Measurements from ENCODE around the gene GAGE12H. TPM values are rescaled to one million over a fixed set of nuclear protein-coding genes. Genes with fewer than 3 reads are reported as not detected.

GAGE12H gene
- total RNA-seq, 4 donors from 2014 or later: not detected

GRCh38 chrX:49610718-49611310 is 31.1 kb downstream of the GAGE12H start:
- TF ChIP-seq EP300 (IDR thresholded peaks at IDR 0.05) (no peak), CTCF (IDR thresholded peaks at IDR 0.05) (no peak), POLR2AphosphoS5 (IDR thresholded peaks at IDR 0.05) (no peak), POLR2A (IDR thresholded peaks at IDR 0.05; ENCODE audit: low read depth) (no peak)
- H3K9me3 ChIP-seq: no peaks in the 10 kb centered on the region
- no peaks in the 10 kb centered on the region for H3K4me1 ChIP-seq
- intact Hi-C loops (cut with DNase I): no loop called here
- H3K36me3 ChIP-seq: no peaks in the 10 kb centered on the region
- DNase-seq (ENCODE audit: extremely low spot score): no peak
- 62% methylated on average over 7 of the region's 7 CpGs for WGBS
- no peak overlapping the region for H3K27ac ChIP-seq (replicated peaks in 1 of 4)
- no peaks in the 10 kb centered on the region for H3K27me3 ChIP-seq
- no peak overlapping the region for H3K4me3 ChIP-seq

- WGBS: 81% methylated on average over 2 of the region's 2 CpGs
- H3K36me3 ChIP-seq: no peaks in the 10 kb centered on the region
- H3K9me3 ChIP-seq: no peaks in the 10 kb centered on the region
- no peak for DNase-seq (ENCODE audit: extremely low spot score)
- H3K4me1 ChIP-seq: no peaks in the 10 kb centered on the region
- intact Hi-C loops (cut with DNase I): no loop called here
- TF ChIP-seq EP300 (IDR thresholded peaks at IDR 0.05) (no peak), POLR2A (IDR thresholded peaks at IDR 0.05; ENCODE audit: low read depth) (no peak), CTCF (IDR thresholded peaks at IDR 0.05) (no peak), POLR2AphosphoS5 (IDR thresholded peaks at IDR 0.05) (no peak)
- no peaks in the 10 kb centered on the region for H3K27me3 ChIP-seq
- no peak overlapping the region for H3K27ac ChIP-seq (replicated peaks in 1 of 4)
- H3K4me3 ChIP-seq: no peak overlapping the region
Observed at GRCh38 chrX:49618574-49618973, 38.8 kb downstream of the GAGE12H start.

- no peak overlapping the region for H3K27ac ChIP-seq (replicated peaks in 1 of 4)
- no peak for DNase-seq (ENCODE audit: extremely low spot score)
- H3K4me3 ChIP-seq: peak overlapping the region in 1 of 4 donors; percentile 18
- H3K9me3 ChIP-seq: peaks cover 0 to 22% (median 0%) of the 10 kb centered on the region in 4 donors
- TF ChIP-seq EP300 (IDR thresholded peaks at IDR 0.05): no peak
- TF ChIP-seq POLR2A (IDR thresholded peaks at IDR 0.05; ENCODE audit: low read depth): no peak
- TF ChIP-seq CTCF (IDR thresholded peaks at IDR 0.05): peak in 1 of 3 experiments; percentile 8
- no peaks in the 10 kb centered on the region for H3K27me3 ChIP-seq
- no peaks in the 10 kb centered on the region for H3K36me3 ChIP-seq
- intact Hi-C loops (cut with DNase I): no loop called here
- WGBS: 66% methylated on average over 30 of the region's 33 CpGs
- no peaks in the 10 kb centered on the region for H3K4me1 ChIP-seq
Observed at GRCh38 chrX:49627086-49627777, 47.5 kb downstream of the GAGE12H start.

Small RNAs within 50 kb of the gene (small RNA-seq; reads per million reads assigned to genes)
- 0 reads per million in 3 donors for gene GAGE12B

Other genes with a start within 250 kb of the GAGE12H start
- gene GAGE13, start 248.4 kb upstream of the GAGE12H start, total RNA-seq: not detected
- not detected for gene GAGE12C, start 47.8 kb upstream of the GAGE12H start, total RNA-seq
- not detected for gene GAGE12D, start 38.2 kb upstream of the GAGE12H start, total RNA-seq
- gene GAGE12E, start 28.7 kb upstream of the GAGE12H start, total RNA-seq: not detected
- not detected for gene GAGE12F, start 19.1 kb upstream of the GAGE12H start, total RNA-seq
- not detected for gene GAGE12G, start 9.5 kb upstream of the GAGE12H start, total RNA-seq
- gene GAGE2A, start 9.5 kb downstream of the GAGE12H start, total RNA-seq: not detected
- not detected for gene GAGE1, start 19.1 kb downstream of the GAGE12H start, total RNA-seq
- not detected for gene PAGE1, start 116.0 kb downstream of the GAGE12H start, total RNA-seq
- gene PAGE4, start 249.4 kb downstream of the GAGE12H start, total RNA-seq: 1 to 10 TPM in 3 of 4 donors, not detected in 1; 1.4 to 4.2 (median 2.1) TPM

All from esophagus muscularis mucosa (tissue), 4 donors.